Measurements from ENCODE around the gene NT5M. TPM values are rescaled to one million over a fixed set of nuclear protein-coding genes. Genes with fewer than 3 reads are reported as not detected.

The NT5M gene
- total and polyA plus RNA-seq, 11 donors, result 4.1 to 15.1 (median 7.6) TPM

- TF ChIP-seq CTCF (IDR thresholded peaks at IDR 0.05), result no peak
- TF ChIP-seq POLR2A (IDR thresholded peaks at IDR 0.05), result no peak
- WGBS, 4 donors, result 73 to 86% (median 82%) methylated on average over 12 of the region's 12 CpGs
- peak in 1 of 4 donors; percentile 6 for ATAC-seq
These were observed 76.2 kb downstream of the NT5M start for GRCh38 chr17:17379197-17379991.

DNA sequence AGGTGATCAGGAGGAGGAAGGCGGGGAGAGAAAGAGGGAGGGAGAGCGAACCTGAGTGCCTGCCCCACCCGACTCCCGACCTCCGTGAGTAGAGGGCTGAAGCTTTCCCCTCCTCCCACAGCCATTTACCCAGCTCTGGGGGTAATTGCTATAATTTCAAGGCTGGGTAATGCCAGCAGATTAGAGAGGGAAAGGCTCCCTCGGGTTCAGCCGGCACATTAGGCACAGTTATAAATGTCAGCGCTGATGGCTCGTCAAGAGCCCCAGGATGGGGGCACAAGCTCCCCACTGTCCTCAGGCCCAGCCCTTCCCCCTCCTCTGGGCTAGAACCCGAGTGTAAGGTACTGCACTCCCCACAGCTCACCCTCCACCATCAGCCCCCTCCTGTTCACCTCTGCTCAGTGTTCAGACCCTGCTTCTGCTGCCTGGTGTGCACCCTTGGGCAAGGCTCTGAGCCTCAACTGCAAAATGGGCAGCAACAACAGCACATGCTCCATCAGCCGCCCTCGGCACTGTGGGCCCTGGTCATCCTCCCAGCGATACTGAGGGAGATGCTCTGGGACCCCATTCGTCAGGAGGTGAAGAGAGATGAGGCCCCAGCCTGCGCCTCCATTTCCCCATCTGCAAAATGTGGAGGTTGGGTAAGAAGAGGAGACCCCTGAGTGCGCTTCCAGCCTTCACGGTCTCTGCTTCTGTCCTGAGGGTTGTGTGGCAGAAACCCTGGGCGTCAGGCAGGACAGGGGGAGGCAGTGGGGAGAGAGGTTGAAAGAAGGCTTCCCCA, 77.2 kb downstream of the NT5M start:
- no peak overlapping the region for H3K4me3 ChIP-seq
- peak in 1 of 5 donors; percentile 32 for DNase-seq
- no peaks in the 10 kb centered on the region for H3K9me3 ChIP-seq
- H3K36me3 ChIP-seq, result no peaks in the 10 kb centered on the region
- peaks cover 0 to 10% (median 0%) of the 10 kb centered on the region in 12 donors for H3K4me1 ChIP-seq
- WGBS, 4 donors, result 74 to 84% (median 78%) methylated on average over 17 to 18 of the region's 18 CpGs
- no peak overlapping the region for H3K27ac ChIP-seq
- no peak for ATAC-seq
- intact Hi-C loops (cut with DNase I), result no loop called here
- TF ChIP-seq CTCF (IDR thresholded peaks at IDR 0.05) (no peak), POLR2A (IDR thresholded peaks at IDR 0.05) (no peak)
- no peaks in the 10 kb centered on the region for H3K27me3 ChIP-seq

More at GRCh38 chr17:17379197-17379991, 76.2 kb downstream of the NT5M start:
- DNase-seq, result peak in 1 of 5 donors; percentile 49
- Histone ChIP-seq H3K4me1 (peaks cover 0 to 10% (median 0%) of the 10 kb centered on the region in 12 donors), H3K4me3 (no peak overlapping the region), H3K27ac (no peak overlapping the region), H3K36me3 (no peaks in the 10 kb centered on the region), H3K27me3 (no peaks in the 10 kb centered on the region), H3K9me3 (no peaks in the 10 kb centered on the region)
- intact Hi-C loops (cut with DNase I), result no loop called here

- Histone ChIP-seq H3K27me3 (no peaks in the 10 kb centered on the region), H3K27ac (no peak overlapping the region), H3K36me3 (no peaks in the 10 kb centered on the region), H3K4me3 (no peak overlapping the region), H3K4me1 (peaks cover 0 to 7% (median 0%) of the 10 kb centered on the region in 12 donors), H3K9me3 (no peaks in the 10 kb centered on the region)
- TF ChIP-seq POLR2A (IDR thresholded peaks at IDR 0.05), result no peak
- no peak for DNase-seq
- ATAC-seq, result no peak
- 54 to 71% (median 60%) methylated on average over 6 of the region's 6 CpGs for WGBS, 4 donors
- intact Hi-C loops (cut with DNase I), result no loop called here
These were observed 78.4 kb downstream of the NT5M start for GRCh38 chr17:17381446-17382064.

GRCh38 chr17:17382065-17382459, 78.9 kb downstream of the NT5M start:
- Histone ChIP-seq H3K27ac (no peak overlapping the region), H3K4me3 (no peak overlapping the region), H3K27me3 (no peaks in the 10 kb centered on the region), H3K9me3 (no peaks in the 10 kb centered on the region), H3K4me1 (peaks cover 0 to 2% (median 0%) of the 10 kb centered on the region in 12 donors), H3K36me3 (no peaks in the 10 kb centered on the region)
- ATAC-seq, result no peak
- 71 to 83% (median 77%) methylated on average over 3 of the region's 3 CpGs for WGBS, 4 donors
- TF ChIP-seq POLR2A (IDR thresholded peaks at IDR 0.05) (no peak), CTCF (IDR thresholded peaks at IDR 0.05) (no peak)
- DNase-seq, result no peak
- intact Hi-C loops (cut with DNase I), result no loop called here

Measured in heart left ventricle (tissue), 16 donors.